GM12865 (cell line): Measurements from ENCODE around the gene SYT1.
"Not testable (repeated sequence)": the region's sequence is repeated elsewhere in the genome, so short reads cannot be mapped to it uniquely, and the experiment has no call there.

Experiments used
- DNase-seq: peaks from one replicate; pipeline ENCODE4 v3.0.0; 2010; ENCODE audit warnings: low read depth
- H3K4me3 ChIP-seq: 2 replicates; pipeline ENCODE4 v1.5.1; 2011; ENCODE audit warnings: mild to moderate bottlenecking, low read depth, low read length, control low read depth
- TF ChIP-seq, protein P1 (sequence below): IDR thresholded peaks from 2 replicates; pipeline ENCODE4 v1.5.1; 2011; ENCODE audit warnings: low read length, control low read depth, low read depth, inconsistent platforms; ENCODE audit not compliant: insufficient read depth; ENCODE audit errors: missing control alignments

Gene SYT1

DNA sequence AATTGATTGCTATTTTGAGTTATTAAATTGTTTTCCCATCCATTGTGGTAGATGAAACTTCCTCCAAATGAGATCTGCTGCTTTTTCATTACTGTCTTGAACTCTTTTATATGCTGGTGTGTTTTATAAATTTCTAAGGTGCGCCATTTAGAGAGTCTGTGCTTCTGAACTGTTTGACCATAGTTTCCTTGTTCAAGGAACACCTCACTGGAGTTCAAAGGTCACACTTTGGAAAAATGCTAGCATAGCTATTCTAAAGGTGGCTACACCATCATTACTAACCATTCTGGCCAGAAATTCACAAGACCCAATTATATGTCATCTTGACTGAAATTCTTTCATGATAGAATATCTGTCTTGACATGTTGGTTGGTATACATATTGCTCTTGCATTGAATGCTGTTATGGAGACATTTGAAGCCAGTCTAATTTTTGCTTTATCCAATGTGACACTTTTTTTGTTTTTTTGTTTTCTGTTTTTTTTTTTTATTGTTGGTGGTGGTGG, 556.7 kb downstream of the SYT1 start:
- H3K4me3 ChIP-seq = no peak overlapping the region
- TF ChIP-seq, protein P1, sequence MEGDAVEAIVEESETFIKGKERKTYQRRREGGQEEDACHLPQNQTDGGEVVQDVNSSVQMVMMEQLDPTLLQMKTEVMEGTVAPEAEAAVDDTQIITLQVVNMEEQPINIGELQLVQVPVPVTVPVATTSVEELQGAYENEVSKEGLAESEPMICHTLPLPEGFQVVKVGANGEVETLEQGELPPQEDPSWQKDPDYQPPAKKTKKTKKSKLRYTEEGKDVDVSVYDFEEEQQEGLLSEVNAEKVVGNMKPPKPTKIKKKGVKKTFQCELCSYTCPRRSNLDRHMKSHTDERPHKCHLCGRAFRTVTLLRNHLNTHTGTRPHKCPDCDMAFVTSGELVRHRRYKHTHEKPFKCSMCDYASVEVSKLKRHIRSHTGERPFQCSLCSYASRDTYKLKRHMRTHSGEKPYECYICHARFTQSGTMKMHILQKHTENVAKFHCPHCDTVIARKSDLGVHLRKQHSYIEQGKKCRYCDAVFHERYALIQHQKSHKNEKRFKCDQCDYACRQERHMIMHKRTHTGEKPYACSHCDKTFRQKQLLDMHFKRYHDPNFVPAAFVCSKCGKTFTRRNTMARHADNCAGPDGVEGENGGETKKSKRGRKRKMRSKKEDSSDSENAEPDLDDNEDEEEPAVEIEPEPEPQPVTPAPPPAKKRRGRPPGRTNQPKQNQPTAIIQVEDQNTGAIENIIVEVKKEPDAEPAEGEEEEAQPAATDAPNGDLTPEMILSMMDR = no peak
- no peak for DNase-seq

DNA sequence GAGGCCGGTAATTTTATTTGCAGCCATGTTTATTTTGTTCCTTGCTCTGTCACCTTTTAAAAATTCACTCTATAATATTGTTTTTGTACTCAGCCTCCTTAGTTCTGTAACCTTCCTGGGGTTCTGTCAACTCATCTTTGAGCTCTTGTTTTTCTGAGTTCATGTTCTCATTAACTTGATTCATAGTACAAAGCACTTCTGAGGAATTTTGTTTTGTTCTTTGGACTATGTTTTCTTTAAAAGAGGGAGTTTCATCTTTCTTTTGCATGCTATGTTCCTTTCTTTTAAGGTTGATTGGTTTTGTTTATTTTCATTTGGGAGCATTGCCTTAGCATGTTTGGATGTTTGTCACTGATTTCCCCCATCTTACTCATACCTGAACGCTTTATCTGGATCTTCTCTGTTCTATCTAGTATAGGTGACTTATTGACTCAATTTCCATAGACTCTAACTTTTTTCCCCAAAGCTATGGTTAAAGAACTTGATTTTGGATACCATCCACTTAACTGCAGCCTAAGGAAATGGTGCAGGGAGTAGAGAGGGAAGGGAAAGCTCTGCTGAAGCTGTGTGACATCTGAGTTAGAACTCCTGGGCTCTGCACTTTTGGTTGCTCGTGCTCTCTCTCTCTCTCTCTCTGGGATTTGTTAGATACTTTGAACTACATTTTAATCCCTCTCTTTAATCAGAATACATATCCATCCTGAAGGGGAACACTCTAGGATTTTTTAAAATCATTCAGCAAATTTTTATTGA, 557.7 kb downstream of the SYT1 start:
- no peak for DNase-seq
- no peak overlapping the region for H3K4me3 ChIP-seq
- TF ChIP-seq, protein P1 = no peak

DNA sequence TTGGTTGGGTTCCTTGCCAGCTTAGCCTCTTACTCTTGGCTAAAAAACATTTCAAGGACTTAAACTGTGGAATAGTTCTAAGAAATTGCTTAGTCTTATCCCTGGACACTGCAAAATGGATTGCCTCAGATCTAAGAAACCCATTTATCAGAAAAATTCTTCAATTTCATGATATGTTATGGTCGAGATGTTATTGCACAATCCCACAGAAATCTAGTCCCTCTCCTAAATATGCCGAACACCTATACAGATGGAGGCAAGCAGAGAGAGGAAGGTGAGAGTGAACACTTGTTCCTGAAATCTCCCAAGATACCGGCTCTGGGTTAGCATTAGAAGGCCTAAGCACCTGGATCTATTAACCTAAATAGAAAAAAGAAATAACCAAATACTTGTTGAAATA, 559.0 kb downstream of the SYT1 start:
- H3K4me3 ChIP-seq = no peak overlapping the region
- no peak for DNase-seq
- TF ChIP-seq, protein P1 = no peak

DNA sequence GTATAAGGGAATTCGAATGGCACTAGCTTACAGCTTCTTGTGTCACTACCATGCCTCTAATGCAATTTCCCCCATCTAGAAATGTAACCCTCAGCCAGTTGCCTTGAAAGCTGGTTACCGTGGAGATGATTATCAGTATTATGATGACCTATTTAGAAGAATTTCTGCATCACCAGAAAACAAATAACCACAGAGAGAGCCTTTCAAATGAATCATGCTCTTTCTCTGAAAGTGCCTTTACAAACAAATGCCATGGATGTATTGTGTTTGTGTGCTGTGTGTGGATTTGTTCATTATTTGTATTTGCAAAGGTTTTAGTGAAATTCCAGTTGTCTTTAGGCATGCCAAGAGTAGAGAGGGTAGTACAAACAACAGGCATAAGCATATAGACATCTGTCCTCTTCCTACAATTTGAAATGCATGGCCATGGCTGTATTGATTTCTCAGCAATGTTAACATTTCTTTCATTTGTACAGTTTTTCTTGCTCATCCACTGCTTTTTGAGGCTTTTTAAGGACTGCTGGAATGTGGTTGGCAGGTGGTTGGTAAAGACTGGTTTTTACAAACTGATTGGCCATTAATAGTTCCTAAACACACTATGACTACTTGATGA, 559.6 kb downstream of the SYT1 start:
- TF ChIP-seq, protein P1 = no peak
- no peak overlapping the region for H3K4me3 ChIP-seq
- no peak for DNase-seq

DNA sequence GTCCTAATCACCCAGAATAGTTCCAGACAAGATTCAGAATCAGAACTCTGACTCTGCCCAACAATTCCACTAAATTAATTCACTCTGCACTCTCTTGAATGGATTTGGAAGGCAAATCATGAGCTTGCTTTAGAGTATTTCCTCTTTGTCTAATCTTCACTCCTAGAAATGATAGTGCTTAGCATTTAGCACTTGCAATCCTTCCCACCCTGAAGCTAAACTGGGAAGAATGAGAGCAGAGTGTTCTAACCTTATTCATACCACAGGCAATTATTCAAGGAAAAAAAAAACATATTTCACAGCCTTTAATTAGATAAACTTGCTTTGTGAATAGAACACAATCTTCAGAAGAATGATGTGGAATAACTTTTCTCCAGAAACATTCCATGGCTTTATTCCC, 561.5 kb downstream of the SYT1 start:
- H3K4me3 ChIP-seq = no peak overlapping the region
- TF ChIP-seq, protein P1 = no peak
- no peak for DNase-seq

DNA sequence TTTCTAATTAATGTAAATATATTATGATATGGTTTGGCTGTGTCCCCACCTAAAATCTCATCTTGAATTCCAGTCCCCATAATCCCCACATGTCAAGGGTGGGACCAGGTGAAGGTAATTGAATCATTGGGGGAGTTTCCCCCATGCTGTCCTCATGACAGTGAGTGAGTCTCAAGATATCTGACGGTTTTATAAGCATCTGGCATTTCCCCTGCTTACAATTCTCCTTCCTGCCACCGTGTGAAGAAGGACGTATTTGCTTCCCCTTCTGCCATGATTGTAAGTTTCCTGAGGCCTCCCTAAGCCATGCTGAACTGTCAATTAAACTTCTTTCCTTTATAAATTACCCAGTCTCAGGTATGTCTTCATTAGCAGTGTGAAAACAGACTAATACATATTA, 562.2 kb downstream of the SYT1 start:
- not testable (repeated sequence) for DNase-seq, H3K4me3 ChIP-seq

DNA sequence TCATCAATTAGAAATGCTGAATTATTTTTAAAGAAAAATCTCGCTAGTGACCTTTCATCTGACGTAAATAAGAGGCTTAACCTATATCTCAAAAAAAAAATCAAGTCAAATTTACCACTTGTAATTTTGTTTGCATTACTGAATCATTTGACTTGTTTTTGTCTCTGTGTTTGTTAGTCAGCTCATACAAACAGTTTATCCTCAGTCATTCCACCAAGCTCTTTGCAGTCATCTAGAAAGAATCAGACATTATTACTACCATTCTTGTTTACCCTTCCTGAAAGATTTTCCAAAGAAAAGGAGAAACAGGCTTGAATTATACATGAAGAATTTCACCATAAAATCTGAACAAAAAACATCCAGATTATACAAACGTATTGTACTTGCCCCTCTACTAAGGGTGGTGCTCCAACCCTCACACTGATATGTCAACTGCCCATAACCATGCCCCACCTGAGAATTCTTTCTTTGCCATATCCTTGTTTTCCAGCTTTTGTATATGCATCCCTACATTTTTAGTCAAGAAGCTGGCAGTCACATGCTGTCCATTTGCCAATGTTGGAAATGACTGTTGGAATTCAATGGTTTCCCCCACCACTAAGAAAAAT, 569.0 kb downstream of the SYT1 start:
- TF ChIP-seq, protein P1 = no peak
- no peak for DNase-seq
- no peak overlapping the region for H3K4me3 ChIP-seq
